Effector memory CD8-positive, alpha-beta T cell (primary cell): ENCODE results near the gene PPP1R9B.

Source experiments
- ATAC-seq: fragments of 150-1000 bp; cut with Tn5 transposase; replicated peaks from 2 replicates; pipeline ENCODE4 v1.10.0; 2021; ENCODE audit warnings: mild to moderate bottlenecking, moderate library complexity
- DNase-seq, 3 experiments: peaks; one replicate each; pipeline ENCODE4 v3.0.0; 2021
- H3K27ac Mint-ChIP-seq, 2 donors: one replicate each; pipeline ENCODE4 v1.8.0; 2022; ENCODE audit warnings: mild to moderate bottlenecking in 2 of 2, mixed read lengths in 2 of 2, moderate library complexity in 2 of 2
- H3K27me3 Mint-ChIP-seq, 2 donors: one replicate each; pipeline ENCODE4 v1.8.0; 2022; ENCODE audit warnings: mixed read lengths in 2 of 2
- H3K36me3 Mint-ChIP-seq: one replicate; pipeline ENCODE4 v1.8.0; 2022; ENCODE audit warnings: mild to moderate bottlenecking, moderate library complexity, mixed read lengths; ENCODE audit not compliant: insufficient read depth
- H3K4me1 Mint-ChIP-seq, 2 donors: one replicate each; pipeline ENCODE4 v1.8.0; 2022; ENCODE audit warnings: low read depth in 2 of 2, mixed read lengths in 2 of 2
- H3K4me3 Mint-ChIP-seq, 2 donors: one replicate each; pipeline ENCODE4 v1.8.0; 2022; ENCODE audit warnings: mild to moderate bottlenecking in 2 of 2, mixed read lengths in 2 of 2, moderate library complexity in 2 of 2
- H3K9me3 Mint-ChIP-seq, 2 donors: one replicate each; pipeline ENCODE4 v1.8.0; 2022; ENCODE audit warnings: mixed read lengths in 2 of 2

PPP1R9B gene

GRCh38 chr17:50132104-50132794 is 18.2 kb downstream of the PPP1R9B start:
- no peak for DNase-seq
- peaks cover 37% of the 10 kb centered on the region for H3K36me3 Mint-ChIP-seq
- peaks cover 14 to 24% of the 10 kb centered on the region in 2 donors for H3K27me3 Mint-ChIP-seq
- H3K27ac Mint-ChIP-seq, result peak overlapping the region; percentile 63 to 81
- peaks cover 28 to 31% of the 10 kb centered on the region in 2 donors for H3K4me1 Mint-ChIP-seq
- no peaks in the 10 kb centered on the region for H3K9me3 Mint-ChIP-seq
- peak overlapping the region in 1 of 2 donors; percentile 73 for H3K4me3 Mint-ChIP-seq
- ATAC-seq, result no peak

GRCh38 chr17:50130559-50131305 is 19.7 kb downstream of the PPP1R9B start:
- peaks cover 32% of the 10 kb centered on the region for H3K36me3 Mint-ChIP-seq
- DNase-seq, result no peak

GRCh38 chr17:50129728-50130558 is 20.5 kb downstream of the PPP1R9B start, which contains the start of gene SAMD14:
Gene SAMD14 (minus strand): TSS chr17:50130160. CDS start chr17:50124959, 5,201 bp downstream.
- peak; percentile 79 for ATAC-seq

More at GRCh38 chr17:50130559-50131305, 19.7 kb downstream of the PPP1R9B start:
- H3K4me1 Mint-ChIP-seq, result peaks cover 22 to 24% of the 10 kb centered on the region in 2 donors
- peak overlapping the region; percentile 68 to 81 for H3K27ac Mint-ChIP-seq
- H3K4me3 Mint-ChIP-seq, result peak overlapping the region; percentile 55 to 73
- H3K27me3 Mint-ChIP-seq, result peaks cover 14 to 24% of the 10 kb centered on the region in 2 donors
- no peaks in the 10 kb centered on the region for H3K9me3 Mint-ChIP-seq
- peak; percentile 13 for ATAC-seq

GRCh38 chr17:50129353-50129727 is 21.1 kb downstream of the PPP1R9B start:
- Mint-ChIP-seq H3K27me3 (peaks cover 14 to 24% of the 10 kb centered on the region in 2 donors), H3K4me1 (peaks cover 22 to 24% of the 10 kb centered on the region in 2 donors), H3K9me3 (no peaks in the 10 kb centered on the region), H3K4me3 (peak overlapping the region; percentile 73 to 81), H3K27ac (peak overlapping the region; percentile 62 to 81), H3K36me3 (peaks cover 28% of the 10 kb centered on the region)
- peak; percentile 4 for ATAC-seq
- DNase-seq, result no peak

More at GRCh38 chr17:50129728-50130558, 20.5 kb downstream of the PPP1R9B start, which contains the start of gene SAMD14:
- H3K4me3 Mint-ChIP-seq, result peak within 1 kb of the TSS; percentile 73 to 81
- H3K4me1 Mint-ChIP-seq, result peaks cover 22 to 24% of the 10 kb centered on the region in 2 donors
- H3K27me3 Mint-ChIP-seq, result peaks cover 14 to 24% of the 10 kb centered on the region in 2 donors
- no peaks in the 10 kb centered on the region for H3K9me3 Mint-ChIP-seq
- peaks cover 28% of the 10 kb centered on the region for H3K36me3 Mint-ChIP-seq
- peak; percentile 41 to 48 (median 44) for DNase-seq
- peak within 1 kb of the TSS; percentile 68 to 81 for H3K27ac Mint-ChIP-seq

- peak overlapping the region; percentile 73 to 81 for H3K4me3 Mint-ChIP-seq
- peaks cover 24% of the 10 kb centered on the region for H3K36me3 Mint-ChIP-seq
- DNase-seq, result no peak
- peak overlapping the region; percentile 68 to 81 for H3K27ac Mint-ChIP-seq
- ATAC-seq, result no peak
- no peaks in the 10 kb centered on the region for H3K9me3 Mint-ChIP-seq
- peaks cover 14 to 24% of the 10 kb centered on the region in 2 donors for H3K27me3 Mint-ChIP-seq
- peaks cover 22 to 24% of the 10 kb centered on the region in 2 donors for H3K4me1 Mint-ChIP-seq
Measured at GRCh38 chr17:50128441-50129352, 21.8 kb downstream of the PPP1R9B start.

- H3K4me3 Mint-ChIP-seq, result no peak overlapping the region
- H3K36me3 Mint-ChIP-seq, result peaks cover 23% of the 10 kb centered on the region
- DNase-seq (no peak), ATAC-seq (no peak)
- no peak overlapping the region for H3K27ac Mint-ChIP-seq
- peaks cover 22 to 24% of the 10 kb centered on the region in 2 donors for H3K4me1 Mint-ChIP-seq
- H3K9me3 Mint-ChIP-seq, result no peaks in the 10 kb centered on the region
- peaks cover 14 to 27% of the 10 kb centered on the region in 2 donors for H3K27me3 Mint-ChIP-seq
Measured at GRCh38 chr17:50127697-50128361, 22.6 kb downstream of the PPP1R9B start.

- H3K27me3 Mint-ChIP-seq, result peaks cover 34 to 45% of the 10 kb centered on the region in 2 donors
- no peaks in the 10 kb centered on the region for H3K9me3 Mint-ChIP-seq
Measured at GRCh38 chr17:50125420-50125997, 25.0 kb downstream of the PPP1R9B start.

GRCh38 chr17:50123649-50124349 is 26.7 kb downstream of the PPP1R9B start:
- DNase-seq (no peak), ATAC-seq (no peak)
- H3K36me3 Mint-ChIP-seq, result peaks cover 3% of the 10 kb centered on the region
- H3K9me3 Mint-ChIP-seq, result no peaks in the 10 kb centered on the region
- no peak overlapping the region for H3K27ac Mint-ChIP-seq
- peaks cover 6 to 8% of the 10 kb centered on the region in 2 donors for H3K4me1 Mint-ChIP-seq
- no peak overlapping the region for H3K4me3 Mint-ChIP-seq
- H3K27me3 Mint-ChIP-seq, result peaks cover 47 to 57% of the 10 kb centered on the region in 2 donors

More at GRCh38 chr17:50125420-50125997, 25.0 kb downstream of the PPP1R9B start:
- H3K36me3 Mint-ChIP-seq, result peaks cover 11% of the 10 kb centered on the region
- H3K4me1 Mint-ChIP-seq, result peaks cover 10 to 11% of the 10 kb centered on the region in 2 donors
- no peak overlapping the region for H3K27ac Mint-ChIP-seq
- no peak for ATAC-seq
- DNase-seq, result no peak
- H3K4me3 Mint-ChIP-seq, result no peak overlapping the region

GRCh38 chr17:50122945-50123344 is 27.5 kb downstream of the PPP1R9B start:
- peaks cover 2 to 3% of the 10 kb centered on the region in 2 donors for H3K4me1 Mint-ChIP-seq
- H3K4me3 Mint-ChIP-seq, result no peak overlapping the region
- no peak for DNase-seq
- no peak overlapping the region for H3K27ac Mint-ChIP-seq
- ATAC-seq, result no peak
- H3K27me3 Mint-ChIP-seq, result peaks cover 45 to 57% of the 10 kb centered on the region in 2 donors
- H3K9me3 Mint-ChIP-seq, result no peaks in the 10 kb centered on the region
- H3K36me3 Mint-ChIP-seq, result peaks cover 6% of the 10 kb centered on the region

GRCh38 chr17:50120475-50121253 is 29.8 kb downstream of the PPP1R9B start:
- H3K27me3 Mint-ChIP-seq, result peaks cover 53 to 74% of the 10 kb centered on the region in 2 donors
- H3K4me1 Mint-ChIP-seq, result peaks cover 6 to 8% of the 10 kb centered on the region in 2 donors
- peaks cover 6% of the 10 kb centered on the region for H3K36me3 Mint-ChIP-seq

More at GRCh38 chr17:50120475-50121253, 29.8 kb downstream of the PPP1R9B start:
- Mint-ChIP-seq H3K27ac (no peak overlapping the region), H3K9me3 (no peaks in the 10 kb centered on the region), H3K4me3 (no peak overlapping the region)
- no peak for DNase-seq
- no peak for ATAC-seq
